Activated naive CD8-positive, alpha-beta T cell treated with anti-CD3 and anti-CD28 coated beads for 36 hours (primary cell): ENCODE results near the gene PRKN. TPM values are rescaled to one million over a fixed set of nuclear protein-coding genes. Genes with fewer than 3 reads are reported as not detected.

ENCODE experiments used
- DNase-seq: peaks from one replicate; pipeline ENCODE4 v3.0.0; 2021
- H3K27ac Mint-ChIP-seq: one replicate; pipeline ENCODE4 v1.8.0; 2022; ENCODE audit warnings: mild to moderate bottlenecking, moderate library complexity, mixed read lengths
- H3K27me3 Mint-ChIP-seq: one replicate; pipeline ENCODE4 v1.8.0; 2022; ENCODE audit warnings: mild to moderate bottlenecking, mixed read lengths
- H3K36me3 Mint-ChIP-seq: one replicate; pipeline ENCODE4 v1.8.0; 2021; ENCODE audit warnings: mild to moderate bottlenecking, mixed read lengths
- H3K4me1 Mint-ChIP-seq: one replicate; pipeline ENCODE4 v1.8.0; 2021; ENCODE audit warnings: mixed read lengths
- H3K4me3 Mint-ChIP-seq: one replicate; pipeline ENCODE4 v1.8.0; 2022; ENCODE audit warnings: mild to moderate bottlenecking, moderate library complexity, mixed read lengths
- H3K9me3 Mint-ChIP-seq: one replicate; pipeline ENCODE4 v1.8.0; 2022; ENCODE audit warnings: mixed read lengths
- total RNA-seq, 2 experiments: library from RNA; stranded (reverse); gene quantifications; one replicate each; pipeline ENCODE4 v1.2.3, GENCODE V29; 2021

The PRKN gene
- total RNA-seq, 2 experiments from 2014 or later: 0.26 to 0.52 TPM

DNA sequence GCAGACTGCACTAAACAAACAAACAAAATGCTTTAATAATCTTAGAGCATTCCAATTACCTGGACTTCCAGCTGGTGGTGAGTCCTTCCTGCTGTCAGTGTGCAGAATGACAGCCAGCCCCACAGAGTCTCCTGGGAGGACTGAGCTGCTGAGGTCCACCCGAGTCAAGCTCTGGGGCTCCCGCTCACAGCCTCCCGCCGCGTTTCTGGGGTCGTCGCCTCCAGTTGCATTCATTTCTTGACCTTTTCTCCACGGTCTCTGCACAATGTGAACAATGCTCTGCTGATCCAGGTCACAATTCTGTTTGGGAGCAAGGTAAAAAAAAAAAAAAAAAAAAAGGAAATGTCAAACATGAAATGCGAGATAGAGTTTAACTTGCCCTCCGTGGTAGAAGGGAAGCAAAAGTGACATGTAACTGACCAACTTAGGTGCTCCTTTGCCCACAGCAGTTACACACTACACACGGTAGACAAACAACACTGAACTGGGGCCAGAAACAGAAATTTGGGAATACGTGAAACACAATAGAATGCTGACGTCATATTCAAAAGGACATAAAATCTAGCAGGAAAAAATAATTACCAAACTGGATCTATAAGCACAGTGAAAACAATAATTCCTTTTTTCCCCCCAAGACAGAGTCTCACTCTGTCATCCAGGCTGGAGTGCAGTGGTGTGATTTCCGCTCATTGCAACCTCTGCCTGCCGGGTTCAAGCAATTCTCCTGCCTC, 464.9 kb downstream of the PRKN start:
- Mint-ChIP-seq H3K36me3 (no peaks in the 10 kb centered on the region), H3K9me3 (no peaks in the 10 kb centered on the region), H3K4me1 (no peaks in the 10 kb centered on the region), H3K27me3 (no peaks in the 10 kb centered on the region), H3K4me3 (no peak overlapping the region), H3K27ac (no peak overlapping the region)
- DNase-seq: no peak

DNA sequence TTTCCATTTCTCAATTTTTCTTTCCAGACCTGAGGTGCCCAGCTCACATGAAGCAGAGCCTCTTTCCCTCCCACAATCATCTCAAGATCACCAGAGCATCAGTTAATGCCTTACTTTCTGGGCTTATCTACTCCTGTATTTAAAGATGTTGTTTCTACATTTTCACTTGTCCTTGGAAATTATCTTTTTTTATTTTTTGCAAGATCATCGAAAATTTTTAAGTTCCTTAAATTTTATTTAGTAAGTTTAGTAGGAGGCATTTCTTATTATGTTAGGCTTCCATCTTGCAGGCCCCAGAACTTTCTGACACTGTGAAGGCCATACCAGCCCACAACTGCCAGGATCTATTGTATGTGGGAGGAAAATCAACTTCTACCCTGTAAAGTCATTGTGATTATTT, 466.0 kb downstream of the PRKN start:
- Mint-ChIP-seq H3K4me1 (no peaks in the 10 kb centered on the region), H3K9me3 (no peaks in the 10 kb centered on the region), H3K27me3 (no peaks in the 10 kb centered on the region), H3K36me3 (peaks cover 2% of the 10 kb centered on the region), H3K27ac (no peak overlapping the region), H3K4me3 (no peak overlapping the region)
- DNase-seq: no peak

GRCh38 chr6:162260027-162260426, 467.5 kb downstream of the PRKN start:
- no peak overlapping the region for H3K27ac Mint-ChIP-seq
- no peaks in the 10 kb centered on the region for H3K4me1 Mint-ChIP-seq
- no peak overlapping the region for H3K4me3 Mint-ChIP-seq
- DNase-seq: no peak
- no peaks in the 10 kb centered on the region for H3K27me3 Mint-ChIP-seq
- H3K9me3 Mint-ChIP-seq: no peaks in the 10 kb centered on the region
- H3K36me3 Mint-ChIP-seq: peaks cover 2% of the 10 kb centered on the region

DNA sequence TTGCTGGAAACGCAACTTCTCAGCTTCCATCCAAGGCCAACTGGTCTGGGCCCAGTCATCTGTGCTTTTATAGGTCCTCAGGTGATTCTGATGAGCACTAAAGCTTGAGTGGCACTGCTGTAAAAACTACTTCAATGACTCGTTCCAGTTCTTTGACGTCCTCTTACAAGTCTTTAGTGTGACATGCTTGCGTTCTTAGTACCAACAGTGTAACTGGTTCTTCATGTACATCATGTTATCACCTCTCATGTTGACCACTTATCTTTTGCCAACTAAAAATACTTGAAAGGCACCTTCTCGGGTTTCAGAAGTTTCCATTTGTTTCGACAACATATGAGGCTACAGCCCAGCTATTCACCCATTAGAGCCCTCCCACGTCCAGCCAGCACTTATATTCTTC, 468.9 kb downstream of the PRKN start:
- no peak overlapping the region for H3K27ac Mint-ChIP-seq
- H3K4me3 Mint-ChIP-seq: no peak overlapping the region
- H3K9me3 Mint-ChIP-seq: no peaks in the 10 kb centered on the region
- peaks cover 2% of the 10 kb centered on the region for H3K36me3 Mint-ChIP-seq
- no peaks in the 10 kb centered on the region for H3K27me3 Mint-ChIP-seq
- no peaks in the 10 kb centered on the region for H3K4me1 Mint-ChIP-seq
- DNase-seq: no peak

- no peaks in the 10 kb centered on the region for H3K9me3 Mint-ChIP-seq
- no peak overlapping the region for H3K4me3 Mint-ChIP-seq
- no peaks in the 10 kb centered on the region for H3K27me3 Mint-ChIP-seq
- no peaks in the 10 kb centered on the region for H3K4me1 Mint-ChIP-seq
- no peak overlapping the region for H3K27ac Mint-ChIP-seq
- H3K36me3 Mint-ChIP-seq: peaks cover 2% of the 10 kb centered on the region
- DNase-seq: no peak
Observed at GRCh38 chr6:162256361-162256760, 471.2 kb downstream of the PRKN start.

GRCh38 chr6:162251257-162251656, 476.3 kb downstream of the PRKN start:
- Mint-ChIP-seq H3K27me3 (no peaks in the 10 kb centered on the region), H3K4me1 (no peaks in the 10 kb centered on the region), H3K4me3 (no peak overlapping the region), H3K36me3 (peaks cover 2% of the 10 kb centered on the region), H3K27ac (no peak overlapping the region), H3K9me3 (no peaks in the 10 kb centered on the region)
- no peak for DNase-seq

DNA sequence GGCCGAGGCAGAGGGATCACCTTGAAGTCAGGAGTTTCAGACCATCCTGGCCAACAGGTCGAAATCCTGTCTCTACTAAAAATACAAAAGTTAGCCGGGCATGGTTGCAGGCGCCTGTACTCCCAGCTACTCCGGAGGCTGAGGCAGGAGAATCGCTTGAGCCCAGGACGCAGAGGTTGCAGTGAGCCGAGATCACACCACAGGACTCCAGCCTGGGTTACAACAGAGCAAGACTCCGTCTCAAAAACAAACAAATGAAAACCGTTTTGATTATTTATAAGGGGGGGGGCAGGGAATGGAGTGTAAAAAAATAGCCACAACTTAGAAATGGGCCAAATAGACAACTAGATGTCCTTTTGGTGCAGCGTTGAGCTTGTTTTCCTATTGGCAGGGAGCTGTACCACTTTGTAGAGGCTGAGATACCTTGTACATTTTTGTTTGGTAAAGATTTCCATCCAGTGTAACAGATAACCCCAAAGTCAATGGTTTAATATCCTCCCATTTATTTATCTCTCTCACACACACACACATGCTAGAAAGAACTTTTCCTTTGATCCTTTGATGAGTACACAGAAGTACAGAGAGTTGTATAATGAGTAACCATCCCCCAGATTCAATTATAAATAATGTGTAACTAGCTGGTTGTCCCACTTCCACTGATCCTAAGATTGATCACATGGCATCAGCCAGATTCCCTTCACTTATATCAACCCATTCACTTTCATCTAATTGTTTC, 477.5 kb downstream of the PRKN start:
- Mint-ChIP-seq H3K4me1 (no peaks in the 10 kb centered on the region), H3K27ac (no peak overlapping the region), H3K27me3 (no peaks in the 10 kb centered on the region), H3K4me3 (no peak overlapping the region), H3K36me3 (peaks cover 2% of the 10 kb centered on the region), H3K9me3 (no peaks in the 10 kb centered on the region)
- DNase-seq: no peak

- H3K36me3 Mint-ChIP-seq: peaks cover 2% of the 10 kb centered on the region
- H3K27ac Mint-ChIP-seq: no peak overlapping the region
- no peaks in the 10 kb centered on the region for H3K9me3 Mint-ChIP-seq
- no peaks in the 10 kb centered on the region for H3K27me3 Mint-ChIP-seq
- DNase-seq: no peak
- H3K4me3 Mint-ChIP-seq: no peak overlapping the region
- H3K4me1 Mint-ChIP-seq: no peaks in the 10 kb centered on the region
Observed at GRCh38 chr6:162245830-162246420, 481.6 kb downstream of the PRKN start.

DNA sequence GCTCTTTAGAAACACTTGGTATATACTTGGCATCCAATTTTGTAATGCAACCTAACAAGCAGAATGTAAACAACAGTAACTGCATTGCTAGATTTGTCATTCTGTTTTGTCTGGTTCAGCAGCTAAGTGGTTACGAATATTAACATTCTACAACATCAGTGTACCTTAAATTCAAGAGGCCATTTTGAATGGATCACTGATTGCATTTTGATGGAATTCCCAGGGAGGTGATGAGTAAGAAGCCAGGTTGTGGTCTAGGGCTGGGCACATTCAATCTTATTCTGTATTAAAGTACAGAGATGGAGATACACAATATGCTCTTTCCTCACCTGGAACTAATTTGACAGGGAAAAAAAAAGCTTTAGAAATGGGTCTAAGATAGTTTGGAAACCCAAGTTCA, 483.5 kb downstream of the PRKN start:
- Mint-ChIP-seq H3K4me3 (no peak overlapping the region), H3K9me3 (no peaks in the 10 kb centered on the region), H3K27me3 (no peaks in the 10 kb centered on the region), H3K27ac (no peak overlapping the region), H3K36me3 (no peaks in the 10 kb centered on the region), H3K4me1 (no peaks in the 10 kb centered on the region)
- no peak for DNase-seq

GRCh38 chr6:162242915-162243314, 484.7 kb downstream of the PRKN start:
- no peaks in the 10 kb centered on the region for H3K36me3 Mint-ChIP-seq
- DNase-seq: no peak
- no peaks in the 10 kb centered on the region for H3K9me3 Mint-ChIP-seq
- H3K4me3 Mint-ChIP-seq: no peak overlapping the region
- H3K27ac Mint-ChIP-seq: no peak overlapping the region
- no peaks in the 10 kb centered on the region for H3K4me1 Mint-ChIP-seq
- H3K27me3 Mint-ChIP-seq: no peaks in the 10 kb centered on the region

DNA sequence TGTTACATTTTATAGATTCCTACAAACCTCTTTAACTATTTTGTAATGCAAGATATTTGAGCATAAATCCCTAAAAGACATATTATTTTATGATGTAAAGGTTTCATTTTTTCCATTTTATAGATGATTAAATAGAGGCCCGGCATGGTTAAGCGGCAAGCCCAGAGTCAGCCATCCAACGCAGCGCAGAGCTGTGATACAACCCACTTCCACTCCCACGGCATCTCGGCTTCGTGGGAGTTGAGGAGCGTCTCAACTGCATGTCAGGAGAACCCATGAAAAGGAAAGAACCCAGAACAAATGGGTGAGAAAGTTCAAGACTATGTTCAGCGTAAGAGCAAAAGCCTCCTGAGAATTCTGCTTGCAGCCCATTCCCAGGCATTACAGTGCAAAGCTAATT, 488.2 kb downstream of the PRKN start:
- no peaks in the 10 kb centered on the region for H3K9me3 Mint-ChIP-seq

DNA sequence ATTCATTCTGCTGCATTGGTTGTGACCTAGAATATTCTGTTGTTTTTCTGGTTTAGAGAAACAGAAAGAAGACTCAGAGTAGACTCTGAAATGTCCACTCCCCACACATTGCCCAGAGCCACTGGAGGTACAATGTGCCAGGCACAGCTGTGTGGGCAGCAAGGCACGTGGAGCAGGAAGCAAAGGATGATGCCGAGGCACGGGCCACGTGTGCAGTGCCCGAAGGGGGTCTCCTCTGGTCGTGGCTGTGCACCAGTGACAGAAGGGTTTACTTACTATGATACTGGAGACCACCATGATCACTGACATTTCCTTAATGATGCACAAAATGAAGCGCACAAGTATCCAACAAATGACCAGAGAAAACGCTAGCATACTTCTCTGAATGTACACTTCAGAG, 488.9 kb downstream of the PRKN start:
- no peak overlapping the region for H3K27ac Mint-ChIP-seq
- H3K27me3 Mint-ChIP-seq: no peaks in the 10 kb centered on the region
- H3K4me1 Mint-ChIP-seq: no peaks in the 10 kb centered on the region
- H3K9me3 Mint-ChIP-seq: no peaks in the 10 kb centered on the region
- no peak overlapping the region for H3K4me3 Mint-ChIP-seq
- H3K36me3 Mint-ChIP-seq: no peaks in the 10 kb centered on the region
- no peak for DNase-seq

More for the DNA sequence above, 488.2 kb downstream of the PRKN start:
- Mint-ChIP-seq H3K27me3 (no peaks in the 10 kb centered on the region), H3K4me3 (no peak overlapping the region), H3K36me3 (no peaks in the 10 kb centered on the region), H3K4me1 (no peaks in the 10 kb centered on the region), H3K27ac (no peak overlapping the region)
- no peak for DNase-seq

DNA sequence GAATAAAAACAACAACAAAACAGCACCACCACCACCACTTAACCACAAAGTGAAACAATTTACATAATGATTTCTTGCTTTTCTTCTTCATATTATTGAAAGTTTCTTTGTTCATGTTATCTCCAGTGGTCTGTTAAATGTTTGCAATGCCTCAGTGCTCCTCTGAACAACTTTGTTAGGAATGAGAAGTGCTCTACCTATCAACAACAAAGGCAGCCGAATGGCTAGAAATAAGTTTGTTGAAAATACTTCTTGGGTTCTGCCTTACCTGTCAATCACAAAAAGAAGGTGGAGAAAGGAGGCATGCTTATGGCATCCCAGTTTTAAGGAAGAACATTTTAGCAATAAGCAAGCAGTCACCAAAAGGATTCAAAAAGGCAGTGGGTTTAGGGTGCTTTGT, 490.2 kb downstream of the PRKN start:
- Mint-ChIP-seq H3K4me3 (no peak overlapping the region), H3K27me3 (no peaks in the 10 kb centered on the region), H3K4me1 (no peaks in the 10 kb centered on the region), H3K9me3 (no peaks in the 10 kb centered on the region), H3K36me3 (no peaks in the 10 kb centered on the region), H3K27ac (no peak overlapping the region)
- DNase-seq: no peak

GRCh38 chr6:162234631-162235030, 492.9 kb downstream of the PRKN start:
- no peaks in the 10 kb centered on the region for H3K36me3 Mint-ChIP-seq
- H3K4me3 Mint-ChIP-seq: no peak overlapping the region
- DNase-seq: no peak
- no peaks in the 10 kb centered on the region for H3K27me3 Mint-ChIP-seq
- H3K4me1 Mint-ChIP-seq: no peaks in the 10 kb centered on the region
- H3K9me3 Mint-ChIP-seq: no peaks in the 10 kb centered on the region
- H3K27ac Mint-ChIP-seq: no peak overlapping the region

GRCh38 chr6:162230147-162230752, 497.3 kb downstream of the PRKN start:
- DNase-seq: no peak
- Mint-ChIP-seq H3K4me1 (no peaks in the 10 kb centered on the region), H3K27ac (no peak overlapping the region), H3K4me3 (no peak overlapping the region), H3K27me3 (no peaks in the 10 kb centered on the region), H3K36me3 (no peaks in the 10 kb centered on the region), H3K9me3 (peaks cover 1% of the 10 kb centered on the region)
